ENCODE measurements around the gene DIRAS1. TPM values are rescaled to one million over a fixed set of nuclear protein-coding genes. Genes with fewer than 3 reads are reported as not detected.

The DIRAS1 gene
- total RNA-seq, 1 experiment from 2014 or later = 33.7 TPM

GRCh38 chr19:2717638-2718541 is 3.3 kb downstream of the DIRAS1 start:
- RAD21 ChIA-PET (ENCODE audit: low non-redundant PET in 1 of 2, low total read pairs in 2 of 2, uncharacterized antibody in 2 of 2, unreplicated experiment in 2 of 2) = no interaction called here
- TF ChIP-seq SP1 (IDR thresholded peaks at IDR 0.05; ENCODE audit: low read depth) (no peak), POLR2A (IDR thresholded peaks at IDR 0.05; ENCODE audit: borderline replicate concordance, extremely low read depth, insufficient read depth, insufficient read length) (no peak), ELF1 (IDR thresholded peaks at IDR 0.05; ENCODE audit: borderline replicate concordance, low read depth) (no peak), TCF7L2 (IDR thresholded peaks at IDR 0.05; ENCODE audit: borderline replicate concordance, extremely low read depth, insufficient read depth, insufficient read length) (no peak), SIN3A (IDR thresholded peaks at IDR 0.05; ENCODE audit: low read depth) (no peak)
- TF ChIP-seq, protein P1, sequence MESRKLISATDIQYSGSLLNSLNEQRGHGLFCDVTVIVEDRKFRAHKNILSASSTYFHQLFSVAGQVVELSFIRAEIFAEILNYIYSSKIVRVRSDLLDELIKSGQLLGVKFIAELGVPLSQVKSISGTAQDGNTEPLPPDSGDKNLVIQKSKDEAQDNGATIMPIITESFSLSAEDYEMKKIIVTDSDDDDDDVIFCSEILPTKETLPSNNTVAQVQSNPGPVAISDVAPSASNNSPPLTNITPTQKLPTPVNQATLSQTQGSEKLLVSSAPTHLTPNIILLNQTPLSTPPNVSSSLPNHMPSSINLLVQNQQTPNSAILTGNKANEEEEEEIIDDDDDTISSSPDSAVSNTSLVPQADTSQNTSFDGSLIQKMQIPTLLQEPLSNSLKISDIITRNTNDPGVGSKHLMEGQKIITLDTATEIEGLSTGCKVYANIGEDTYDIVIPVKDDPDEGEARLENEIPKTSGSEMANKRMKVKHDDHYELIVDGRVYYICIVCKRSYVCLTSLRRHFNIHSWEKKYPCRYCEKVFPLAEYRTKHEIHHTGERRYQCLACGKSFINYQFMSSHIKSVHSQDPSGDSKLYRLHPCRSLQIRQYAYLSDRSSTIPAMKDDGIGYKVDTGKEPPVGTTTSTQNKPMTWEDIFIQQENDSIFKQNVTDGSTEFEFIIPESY (IDR thresholded peaks at IDR 0.05; ENCODE audit: extremely low read depth, insufficient replicate concordance, low read length) = no peak
- TF ChIP-seq, protein P2, sequence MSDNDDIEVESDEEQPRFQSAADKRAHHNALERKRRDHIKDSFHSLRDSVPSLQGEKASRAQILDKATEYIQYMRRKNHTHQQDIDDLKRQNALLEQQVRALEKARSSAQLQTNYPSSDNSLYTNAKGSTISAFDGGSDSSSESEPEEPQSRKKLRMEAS (IDR thresholded peaks at IDR 0.05) = no peak
- Histone ChIP-seq H3K4me1 (ENCODE audit: control insufficient read depth in 1 of 2, insufficient read depth in 2 of 2, low read length in 2 of 2) (peaks cover 14 to 27% of the 10 kb centered on the region in 2 experiments), H3K9me2 (ENCODE audit: insufficient read depth) (no peaks in the 10 kb centered on the region), H3K4me2 (ENCODE audit: low read length) (no peak overlapping the region), H3K9me3 (ENCODE audit: control insufficient read depth in 1 of 2, insufficient read depth in 1 of 2, low read depth in 1 of 2, low read length in 2 of 2) (peaks cover 10 to 11% of the 10 kb centered on the region in 2 experiments; a peak in 3 of 4 replicates), H3K36me3 (ENCODE audit: control insufficient read depth in 1 of 2, insufficient read depth in 2 of 2, low read length in 2 of 2) (peaks cover 0 to 5% of the 10 kb centered on the region in 2 experiments; a peak in 2 of 4 replicates), H3K27ac (ENCODE audit: low read depth, low read length) (no peak overlapping the region), H3K4me3 (replicated peaks in 1 of 2; ENCODE audit: low read depth in 1 of 2, low read length in 2 of 2) (no peak overlapping the region), H3K9ac (ENCODE audit: low read length) (no peak overlapping the region), H3K27me3 (ENCODE audit: insufficient read depth, low read length) (no peaks in the 10 kb centered on the region), H2AFZ (ENCODE audit: low read depth, low read length, poor library complexity, severe bottlenecking) (no peak overlapping the region), H3K79me2 (ENCODE audit: insufficient read depth, low read length) (peaks cover 11% of the 10 kb centered on the region; the same call in 1 of the 2 replicates), H4K20me1 (ENCODE audit: insufficient read depth) (no peaks in the 10 kb centered on the region)
- ATAC-seq = no peak
- CTCF ChIA-PET = no interaction called here
- intact Hi-C loops (cut with micrococcal nuclease) = no loop called here
- no peak for DNase-seq (ENCODE audit: low read depth, low spot score)
- no TSS peak for BruUV-seq (replicated peaks)
- POLR2A ChIA-PET = no interaction called here
